Loucy (cell line): ENCODE measurements around the gene MBD6.

Experiments
- H2AFZ ChIP-seq: fragments of 200-600 bp; sonication (generic); 2 replicates; pipeline ENCODE4 v1.6.0; 2016; ENCODE audit warnings: antibody characterized with exemption, mild to moderate bottlenecking, low read length, moderate library complexity
- H3F3A ChIP-seq: fragments of 200-600 bp; 2 replicates; pipeline ENCODE4 v1.6.0; 2016; ENCODE audit warnings: antibody characterized with exemption, low read depth, mild to moderate bottlenecking
- H3K27me3 ChIP-seq: fragments of 200-600 bp; sonication (generic); 2 replicates; pipeline ENCODE4 v1.6.1; 2014; ENCODE audit warnings: low read length, mild to moderate bottlenecking; ENCODE audit not compliant: insufficient read depth, poor library complexity, severe bottlenecking
- H3K36me3 ChIP-seq: fragments of 200-600 bp; sonication (generic); 2 replicates; pipeline ENCODE4 v1.6.1; 2016; ENCODE audit warnings: low read length; ENCODE audit not compliant: insufficient read depth
- H3K4me1 ChIP-seq: fragments of 200-600 bp; sonication (generic); 2 replicates; pipeline ENCODE4 v1.5.1; 2014; ENCODE audit warnings: low read length, mild to moderate bottlenecking; ENCODE audit not compliant: insufficient read depth, poor library complexity, severe bottlenecking
- H3K4me2 ChIP-seq: fragments of 200-600 bp; sonication (generic); 2 replicates; pipeline ENCODE4 v1.6.0; 2014; ENCODE audit warnings: antibody characterized with exemption, low read length, low read depth, mild to moderate bottlenecking; ENCODE audit not compliant: poor library complexity, severe bottlenecking
- H3K4me3 ChIP-seq: fragments of 200-600 bp; sonication (generic); 2 replicates; pipeline ENCODE4 v1.5.1; 2014; ENCODE audit warnings: low read length, mild to moderate bottlenecking, mixed read lengths; ENCODE audit not compliant: poor library complexity, severe bottlenecking
- H3K79me2 ChIP-seq: fragments of 200-600 bp; sonication (generic); 2 replicates; pipeline ENCODE4 v1.6.1; 2014; ENCODE audit warnings: low read length; ENCODE audit not compliant: insufficient read depth
- H3K9ac ChIP-seq: fragments of 200-600 bp; sonication (generic); 2 replicates; pipeline ENCODE4 v1.6.0; 2014; ENCODE audit warnings: mild to moderate bottlenecking, low read depth, low read length, moderate library complexity; ENCODE audit not compliant: poor library complexity, severe bottlenecking
- H3K9me2 ChIP-seq: fragments of 200-600 bp; sonication (generic); replicated peaks from 2 replicates; pipeline ENCODE4 v1.6.1; 2016; ENCODE audit warnings: low read depth, low read length, mixed read lengths
- H3K9me3 ChIP-seq: fragments of 200-600 bp; sonication (generic); 2 replicates; pipeline ENCODE4 v1.6.1; 2014; ENCODE audit warnings: mild to moderate bottlenecking, antibody characterized with exemption, low read length, low read depth; ENCODE audit not compliant: insufficient read depth
- H4K20me1 ChIP-seq: fragments of 200-600 bp; sonication (generic); 2 replicates; pipeline ENCODE4 v1.6.0; 2014; ENCODE audit warnings: antibody characterized with exemption, low read length, mild to moderate bottlenecking; ENCODE audit not compliant: insufficient read depth, poor library complexity, severe bottlenecking
- CTCF ChIP-seq: fragments of 200-600 bp; sonication (generic); conservative IDR thresholded peaks from 2 replicates; pipeline ENCODE4 v1.5.1; 2014; ENCODE audit warnings: mild to moderate bottlenecking, antibody characterized with exemption, low read length
- EZH2phosphoT487 ChIP-seq: fragments of 200-600 bp; IDR thresholded peaks from 2 replicates; pipeline ENCODE4 v1.6.1; 2018; ENCODE audit warnings: antibody characterized with exemption, mild to moderate bottlenecking, moderate library complexity, borderline replicate concordance

MBD6 gene

DNA sequence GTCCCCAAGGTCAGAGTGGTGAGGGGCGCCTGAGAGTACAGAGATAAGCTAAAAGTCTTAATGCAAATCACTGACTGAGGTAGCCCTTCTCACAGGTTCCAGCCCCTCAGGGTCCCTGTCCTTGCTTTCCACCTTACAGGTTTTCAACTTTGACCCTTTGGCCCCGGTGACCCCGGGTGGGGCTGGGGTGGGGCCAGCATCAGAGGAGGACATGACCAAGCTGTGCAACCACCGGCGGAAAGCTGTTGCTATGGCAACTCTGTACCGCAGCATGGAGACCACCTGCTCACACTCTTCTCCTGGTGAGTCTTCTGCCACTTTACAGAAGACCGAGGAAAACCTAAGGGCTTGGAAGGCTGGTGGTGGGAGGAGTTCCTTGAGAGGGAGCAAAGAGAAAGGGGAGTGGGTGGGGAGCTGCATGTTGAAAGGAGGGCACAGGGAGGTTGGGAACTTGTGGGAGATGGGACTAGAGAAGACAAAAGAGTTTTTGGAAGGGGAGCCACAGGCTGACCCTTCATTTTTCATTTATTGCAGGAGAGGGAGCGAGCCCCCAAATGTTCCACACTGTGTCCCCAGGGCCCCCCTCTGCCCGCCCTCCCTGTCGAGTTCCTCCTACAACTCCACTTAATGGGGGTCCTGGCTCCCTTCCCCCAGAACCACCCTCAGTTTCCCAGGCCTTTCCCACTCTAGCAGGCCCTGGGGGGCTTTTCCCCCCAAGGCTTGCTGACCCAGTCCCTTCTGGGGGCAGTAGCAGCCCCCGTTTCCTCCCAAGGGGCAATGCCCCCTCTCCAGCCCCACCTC is 2.4 kb downstream of the MBD6 start:
- no peak for TF ChIP-seq EZH2phosphoT487
- no peaks in the 10 kb centered on the region for H3K27me3 ChIP-seq
- H3K4me3 ChIP-seq = peak overlapping the region; percentile 94
- peaks cover 39% of the 10 kb centered on the region for H3K4me1 ChIP-seq
- peak overlapping the region; percentile 92 for H3K4me2 ChIP-seq
- no peaks in the 10 kb centered on the region for H3K9me2 ChIP-seq
- H3F3A ChIP-seq = peaks cover 15% of the 10 kb centered on the region
- H3K36me3 ChIP-seq = peaks cover 22% of the 10 kb centered on the region; the same call in 1 of the 2 replicates
- H2AFZ ChIP-seq = no peak overlapping the region
- H3K9me3 ChIP-seq = no peaks in the 10 kb centered on the region
- peak overlapping the region; percentile 92 for H3K9ac ChIP-seq
- H3K79me2 ChIP-seq = peaks cover 47% of the 10 kb centered on the region
- peaks cover 33% of the 10 kb centered on the region for H4K20me1 ChIP-seq

DNA sequence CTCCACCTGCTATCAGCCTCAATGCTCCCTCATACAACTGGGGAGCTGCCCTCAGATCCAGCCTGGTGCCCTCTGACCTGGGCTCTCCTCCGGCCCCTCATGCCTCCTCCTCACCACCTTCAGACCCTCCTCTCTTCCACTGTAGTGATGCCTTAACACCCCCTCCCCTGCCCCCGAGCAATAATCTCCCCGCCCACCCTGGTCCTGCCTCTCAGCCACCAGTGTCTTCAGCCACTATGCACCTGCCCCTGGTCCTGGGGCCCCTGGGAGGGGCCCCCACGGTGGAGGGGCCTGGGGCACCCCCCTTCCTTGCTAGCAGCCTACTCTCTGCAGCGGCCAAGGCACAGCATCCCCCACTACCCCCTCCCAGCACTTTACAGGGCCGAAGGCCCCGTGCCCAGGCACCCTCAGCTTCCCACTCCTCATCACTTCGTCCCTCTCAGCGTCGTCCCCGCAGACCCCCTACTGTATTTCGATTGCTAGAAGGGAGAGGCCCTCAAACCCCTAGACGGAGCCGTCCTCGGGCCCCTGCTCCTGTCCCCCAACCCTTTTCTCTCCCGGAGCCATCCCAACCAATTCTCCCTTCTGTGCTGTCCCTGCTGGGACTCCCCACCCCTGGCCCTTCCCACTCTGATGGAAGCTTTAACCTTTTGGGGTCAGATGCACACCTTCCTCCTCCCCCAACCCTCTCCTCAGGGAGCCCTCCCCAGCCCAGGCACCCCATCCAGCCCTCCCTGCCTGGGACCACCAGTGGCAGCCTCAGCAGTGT is 3.2 kb downstream of the MBD6 start:
- peaks cover 39% of the 10 kb centered on the region for H3K4me1 ChIP-seq
- H3K9ac ChIP-seq = peak overlapping the region; percentile 39
- H3K4me2 ChIP-seq = peak overlapping the region; percentile 92
- no peaks in the 10 kb centered on the region for H3K9me2 ChIP-seq
- H3K36me3 ChIP-seq = peaks cover 30% of the 10 kb centered on the region; the same call in 1 of the 2 replicates
- peaks cover 31% of the 10 kb centered on the region for H4K20me1 ChIP-seq
- H3F3A ChIP-seq = peaks cover 15% of the 10 kb centered on the region
- H3K9me3 ChIP-seq = no peaks in the 10 kb centered on the region
- peaks cover 45% of the 10 kb centered on the region for H3K79me2 ChIP-seq
- H3K4me3 ChIP-seq = no peak overlapping the region
- no peak overlapping the region for H2AFZ ChIP-seq
- no peaks in the 10 kb centered on the region for H3K27me3 ChIP-seq
- no peak for TF ChIP-seq CTCF
- TF ChIP-seq EZH2phosphoT487 = no peak

- H3F3A ChIP-seq = peaks cover 7% of the 10 kb centered on the region
- H2AFZ ChIP-seq = no peak overlapping the region
- H3K9me2 ChIP-seq = no peaks in the 10 kb centered on the region
- peak overlapping the region; percentile 39 for H3K9ac ChIP-seq
- H3K9me3 ChIP-seq = no peaks in the 10 kb centered on the region
- peak overlapping the region; percentile 92 for H3K4me2 ChIP-seq
- H3K79me2 ChIP-seq = peaks cover 45% of the 10 kb centered on the region
- no peak for TF ChIP-seq EZH2phosphoT487
- TF ChIP-seq CTCF = no peak
- peaks cover 36% of the 10 kb centered on the region; the same call in 1 of the 2 replicates for H3K36me3 ChIP-seq
- peaks cover 31% of the 10 kb centered on the region for H4K20me1 ChIP-seq
- H3K4me1 ChIP-seq = peaks cover 31% of the 10 kb centered on the region
- H3K4me3 ChIP-seq = no peak overlapping the region
- no peaks in the 10 kb centered on the region for H3K27me3 ChIP-seq
Measured at GRCh38 chr12:57526477-57527126, 4.0 kb downstream of the MBD6 start.
